ENCODE results near the gene CARMIL1.

DNA sequence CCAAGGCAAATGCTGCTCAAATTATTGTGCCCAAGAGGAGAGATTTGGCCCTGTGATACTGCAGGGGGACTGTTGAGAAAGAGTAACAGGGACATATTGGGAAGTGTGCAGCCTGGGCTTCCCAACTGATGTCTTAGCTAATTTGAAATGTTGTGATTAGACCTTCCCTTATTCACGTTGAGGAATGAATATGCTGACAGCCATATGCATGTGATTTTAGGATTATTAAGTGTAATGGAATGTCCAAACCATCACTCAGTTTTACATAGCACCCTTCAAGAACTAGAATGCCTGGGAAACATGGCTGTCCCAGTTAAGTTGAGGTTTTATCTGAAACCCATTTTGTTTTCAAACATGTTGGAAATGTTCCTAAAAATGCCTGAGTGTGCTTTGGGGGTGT lies 81.4 kb downstream of the CARMIL1 start:
- no peak for TF ChIP-seq POLR2A (IDR thresholded peaks at IDR 0.05; ENCODE audit: low read depth, low read length)
- TF ChIP-seq POLR2AphosphoS5 (IDR thresholded peaks at IDR 0.05; ENCODE audit: low read depth, low read length) = no peak
- TF ChIP-seq TAF1 (IDR thresholded peaks at IDR 0.05; ENCODE audit: low read depth, low read length) = no peak
